Fibroblast of skin of back (primary cell): Measurements from ENCODE around the gene PPL.
"Not testable (repeated sequence)": the region's sequence is repeated elsewhere in the genome, so short reads cannot be mapped to it uniquely, and the experiment has no call there.

ENCODE experiments used
- DNase-seq: peaks from one replicate; pipeline ENCODE4 v3.0.0-alpha.2; 2013

The PPL gene

DNA sequence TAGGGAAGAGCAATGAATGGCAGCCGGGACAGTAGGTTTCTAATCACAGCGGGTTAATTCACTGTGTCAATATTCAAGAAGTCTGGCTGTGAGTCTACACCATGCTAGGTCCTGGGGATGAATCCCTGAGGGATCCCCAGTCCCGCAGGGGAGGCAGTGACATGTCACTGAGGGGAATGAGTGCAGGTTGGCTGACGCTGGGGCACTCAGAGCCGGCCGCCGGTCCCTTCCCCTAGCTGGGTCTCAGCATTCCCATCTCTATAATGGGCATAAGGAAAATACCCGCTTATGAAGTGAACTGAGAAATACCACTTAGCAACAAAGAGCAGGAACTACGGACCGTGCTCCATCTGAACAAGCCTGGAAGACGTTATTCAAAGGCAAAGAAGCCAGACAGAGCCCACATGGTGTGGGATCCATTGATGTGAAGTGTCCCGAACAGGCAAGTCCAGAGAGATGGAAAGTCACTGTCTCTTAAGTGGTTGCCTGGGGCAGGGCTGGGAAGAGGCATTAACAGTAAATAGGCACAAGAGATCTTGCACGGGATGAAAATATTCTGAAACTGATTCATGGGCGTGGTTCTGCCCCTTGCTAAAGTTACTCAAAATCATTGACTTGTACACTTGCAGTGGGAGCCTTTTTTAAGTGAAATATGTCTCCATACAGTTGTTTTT lies 31.9 kb downstream of the PPL start:
- DNase-seq: no peak

DNA sequence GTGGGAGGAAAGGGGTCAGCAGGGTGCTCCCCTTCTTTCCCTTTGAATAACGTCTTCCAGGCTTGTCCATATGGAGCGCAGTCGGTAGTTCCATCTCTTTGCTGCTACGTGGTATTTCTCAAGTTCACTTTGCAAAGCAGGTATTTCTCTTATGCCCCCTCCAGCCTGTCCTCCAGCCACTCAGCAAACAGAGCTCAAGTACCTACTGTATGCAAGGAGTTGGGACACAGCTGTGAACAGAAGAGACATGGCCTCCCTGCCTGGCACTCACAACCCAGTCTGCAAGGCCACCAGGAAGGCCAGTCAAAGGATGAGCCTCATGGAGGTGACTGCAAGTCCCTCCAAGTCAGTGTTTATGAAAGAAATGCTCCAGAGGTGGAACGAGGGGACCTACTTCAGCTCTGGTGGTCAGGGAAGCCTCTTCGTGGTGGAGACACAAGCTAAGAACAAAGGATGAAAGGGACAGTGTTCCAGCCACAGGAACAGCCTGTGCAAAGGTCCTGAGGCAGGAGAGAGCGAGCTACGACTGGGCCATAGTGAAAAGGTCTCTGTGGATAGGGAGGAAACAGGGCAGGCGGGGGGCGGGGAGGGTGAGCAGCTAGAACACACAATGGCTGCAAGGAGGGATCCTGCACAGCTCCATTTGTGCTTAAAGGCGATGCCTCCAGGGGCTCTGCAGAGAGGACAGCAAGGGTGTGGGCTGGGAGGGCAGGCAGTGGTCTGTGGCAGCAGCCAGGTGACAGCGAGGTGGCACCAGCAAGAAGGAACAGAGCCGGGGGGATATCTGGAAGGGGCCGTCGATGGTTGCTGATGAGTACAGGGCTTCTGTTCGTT lies 32.6 kb downstream of the PPL start:
- no peak for DNase-seq

DNA sequence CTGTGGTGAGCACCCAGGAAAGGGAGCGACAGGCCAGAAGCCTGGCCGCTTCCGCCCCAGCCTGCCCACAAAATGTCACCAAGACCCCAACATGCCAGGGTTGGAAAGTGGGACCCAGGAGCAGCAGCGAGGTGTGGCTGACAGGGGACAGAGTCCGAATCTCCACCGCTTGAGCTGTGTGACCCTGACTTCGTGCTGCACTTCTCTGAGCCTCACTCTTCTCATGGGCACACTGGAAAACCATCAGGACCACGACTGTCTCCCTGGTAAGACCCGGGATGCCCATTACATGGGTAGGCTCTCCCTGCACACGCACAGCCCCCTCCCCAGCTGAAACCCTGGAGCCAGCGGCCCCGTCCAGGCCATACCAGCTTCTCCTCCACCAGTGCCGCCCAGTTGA lies 34.9 kb downstream of the PPL start:
- DNase-seq: no peak

DNA sequence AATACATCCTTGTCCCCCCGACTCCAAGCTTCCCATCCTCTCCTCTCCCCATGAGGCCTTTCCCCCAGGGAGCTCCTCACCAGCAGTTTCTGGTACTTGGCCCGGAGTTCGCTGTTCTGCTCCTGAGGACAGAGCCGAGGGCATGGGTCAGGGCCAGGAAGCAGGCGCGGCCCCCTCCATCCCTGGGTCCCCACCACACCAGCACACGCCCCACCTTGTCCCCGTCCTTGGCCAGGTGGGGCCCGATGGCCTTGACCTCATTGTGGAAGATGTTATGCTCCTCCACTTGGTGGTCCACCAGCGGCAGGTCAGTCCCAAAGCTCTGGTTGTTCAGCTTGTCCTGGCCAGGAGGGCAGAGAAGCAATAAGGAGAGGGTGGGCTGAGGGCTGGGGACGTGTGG lies 36.2 kb downstream of the PPL start:
- DNase-seq: no peak

DNA sequence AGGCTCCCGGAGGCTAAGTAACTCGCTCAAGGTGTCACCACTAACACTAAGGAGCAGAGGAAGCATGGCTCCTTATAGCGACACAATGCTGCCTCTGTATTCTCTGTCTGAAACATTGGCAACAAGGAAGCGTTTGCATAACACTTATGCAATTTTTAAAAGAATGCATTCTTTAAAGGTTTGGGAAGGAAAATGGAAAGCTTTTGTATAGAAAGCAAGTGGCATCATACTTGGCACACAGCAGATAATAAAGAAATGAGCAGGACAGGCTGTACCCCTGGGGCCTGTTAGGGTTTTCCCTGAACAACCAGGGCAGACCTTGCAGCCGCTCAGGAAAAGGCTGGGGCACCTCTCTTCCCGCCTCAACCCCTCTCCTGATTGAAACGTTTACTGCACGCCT lies 36.9 kb downstream of the PPL start:
- DNase-seq: no peak

DNA sequence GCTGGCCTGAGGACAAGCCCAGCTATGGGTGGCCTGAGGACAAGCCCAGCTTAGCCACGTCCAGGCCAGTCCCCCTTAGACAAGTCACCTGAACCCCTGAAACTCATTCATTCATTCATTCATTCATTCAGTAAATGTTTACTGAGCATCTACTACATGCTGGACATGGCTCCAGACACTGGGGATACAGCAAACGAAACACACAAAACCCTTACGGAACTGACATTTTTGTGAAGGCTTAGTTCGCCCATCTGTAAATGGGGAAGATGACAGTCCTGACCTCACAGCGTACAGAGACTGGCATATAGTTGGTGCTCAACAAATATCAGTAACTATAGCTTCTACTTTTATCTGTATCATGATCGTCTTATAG lies 37.5 kb downstream of the PPL start:
- DNase-seq: no peak

DNA sequence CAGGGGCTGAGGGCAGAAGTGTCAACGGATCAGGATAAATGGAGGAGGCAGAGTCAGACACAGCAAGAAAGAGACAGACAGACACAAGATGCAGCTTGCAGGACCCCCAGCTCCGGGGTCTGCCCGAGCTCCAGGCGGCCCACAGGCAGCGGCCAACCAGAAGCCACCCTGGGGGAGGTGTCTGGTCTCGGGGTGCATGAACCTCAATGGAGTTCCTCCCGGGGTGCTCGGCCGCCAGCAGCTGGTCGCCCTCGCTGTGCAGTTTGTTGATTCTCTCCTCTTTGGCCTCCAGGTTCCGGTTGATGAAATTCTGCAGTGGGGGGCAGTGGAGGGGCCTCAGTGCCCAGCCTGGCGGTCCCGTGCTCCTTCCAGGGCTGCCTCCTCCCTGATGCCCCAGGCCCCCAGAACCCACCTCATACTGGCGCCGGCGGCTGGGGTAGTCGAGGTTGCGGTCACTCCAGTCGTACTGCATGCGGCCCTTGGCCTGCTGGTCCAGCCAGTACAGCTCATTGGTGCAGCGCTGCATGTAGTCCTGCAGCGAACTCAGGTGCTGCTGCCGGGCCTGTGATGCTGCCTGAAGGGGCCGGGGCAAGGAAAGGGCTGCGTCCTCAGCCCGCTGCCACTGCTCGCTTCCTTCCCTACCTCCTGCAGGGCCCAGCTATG lies 38.0 kb downstream of the PPL start:
- no peak for DNase-seq

DNA sequence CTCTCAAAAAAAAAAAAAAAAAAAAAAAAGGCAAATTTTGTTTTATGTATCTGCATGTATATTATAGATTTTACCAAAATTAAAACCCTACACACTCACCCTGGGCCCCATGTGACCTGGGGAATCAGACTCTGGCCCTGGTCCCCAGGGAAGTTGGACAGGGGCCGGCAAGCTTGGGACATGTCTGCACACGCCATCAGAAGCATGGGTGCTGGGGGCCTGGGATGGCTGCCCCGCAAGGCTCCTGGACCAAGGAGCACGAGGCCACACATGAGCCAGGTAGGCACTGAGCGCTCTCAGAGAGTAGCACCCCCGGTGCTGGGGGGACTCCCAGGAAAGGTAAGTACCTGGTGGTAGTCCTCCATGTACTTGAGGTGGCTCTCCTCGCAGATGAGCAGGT lies 39.6 kb downstream of the PPL start:
- DNase-seq: no peak

DNA sequence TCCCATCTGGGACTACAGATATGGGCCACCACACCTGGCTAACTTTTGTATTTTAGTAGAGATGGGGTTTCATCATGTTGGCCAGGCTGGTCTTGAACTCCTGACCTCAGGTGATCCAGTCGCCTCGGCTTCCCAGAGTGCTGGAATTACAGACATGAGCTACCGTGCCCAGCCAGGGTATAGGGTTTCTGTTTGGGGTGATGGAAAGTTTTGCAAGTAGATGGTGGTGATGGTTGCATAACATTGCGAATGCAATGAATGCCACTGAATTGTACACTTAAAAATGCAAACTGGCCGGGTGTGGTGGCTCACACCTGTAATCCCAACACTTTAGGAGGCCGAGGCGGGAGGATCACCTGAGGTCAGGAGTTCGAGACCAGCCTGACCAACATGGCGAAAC lies 40.2 kb downstream of the PPL start:
- not testable (repeated sequence) for DNase-seq

DNA sequence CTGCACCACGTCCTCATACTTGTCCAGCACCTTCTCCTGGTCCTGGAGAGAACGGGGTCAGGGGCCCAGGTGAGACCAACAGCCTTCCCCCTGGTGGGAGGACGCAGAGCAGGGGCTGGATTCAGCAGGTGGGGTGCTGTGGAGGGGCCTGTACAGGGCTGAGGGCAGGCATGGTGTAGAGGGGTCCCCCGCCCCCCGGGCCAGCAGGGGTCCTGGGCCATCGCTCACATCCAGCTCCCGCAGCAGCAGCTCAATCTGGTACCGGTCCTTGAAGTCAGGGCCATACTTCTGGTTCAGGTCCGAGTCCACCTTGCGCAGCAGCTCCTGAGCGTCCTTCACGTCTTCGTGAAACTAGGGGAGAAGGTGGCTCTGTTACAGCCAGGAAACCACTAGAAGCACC lies 41.6 kb downstream of the PPL start:
- no peak for DNase-seq

DNA sequence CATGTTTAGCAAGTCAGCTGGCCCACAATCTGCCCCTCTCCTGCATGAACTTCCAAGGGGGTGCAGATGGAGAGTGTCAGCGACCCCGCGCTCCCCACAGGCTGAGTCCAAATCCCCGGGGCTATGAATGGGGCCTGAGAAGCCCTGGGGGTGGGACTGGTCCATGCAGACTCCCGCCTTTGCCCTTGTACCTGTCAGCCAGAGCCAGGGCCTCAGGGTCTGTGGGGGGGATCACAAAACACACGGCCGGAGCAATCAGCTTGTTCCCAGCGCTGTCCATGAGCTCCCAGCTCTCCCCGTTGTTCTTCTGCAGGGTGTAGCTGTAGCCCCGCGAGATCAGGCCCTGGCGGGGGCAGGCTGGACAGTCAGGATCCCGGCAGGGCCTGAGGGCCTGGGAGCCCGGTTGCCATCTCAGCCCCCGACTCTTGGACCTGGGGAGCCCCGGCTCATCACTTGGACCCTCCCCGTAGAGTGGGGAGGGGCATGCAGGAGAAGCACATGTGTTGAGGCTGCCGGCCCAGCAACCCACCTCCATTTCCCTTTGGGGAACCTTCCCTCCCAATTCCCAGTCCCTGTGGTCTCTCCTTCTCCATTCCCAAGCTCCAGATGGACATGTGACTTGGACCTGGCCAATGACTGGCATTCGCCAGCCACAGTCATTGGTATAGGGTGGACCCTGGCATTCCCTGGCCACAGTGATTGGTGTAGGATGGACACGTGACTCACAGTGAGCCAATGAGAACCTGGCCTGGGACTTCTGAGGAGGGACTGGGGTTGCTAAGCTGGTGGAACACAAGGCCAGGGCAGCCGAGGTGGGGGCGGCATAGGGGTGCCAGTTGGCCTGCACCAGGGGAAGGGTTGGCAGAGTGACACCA lies 42.4 kb downstream of the PPL start:
- DNase-seq: no peak

DNA sequence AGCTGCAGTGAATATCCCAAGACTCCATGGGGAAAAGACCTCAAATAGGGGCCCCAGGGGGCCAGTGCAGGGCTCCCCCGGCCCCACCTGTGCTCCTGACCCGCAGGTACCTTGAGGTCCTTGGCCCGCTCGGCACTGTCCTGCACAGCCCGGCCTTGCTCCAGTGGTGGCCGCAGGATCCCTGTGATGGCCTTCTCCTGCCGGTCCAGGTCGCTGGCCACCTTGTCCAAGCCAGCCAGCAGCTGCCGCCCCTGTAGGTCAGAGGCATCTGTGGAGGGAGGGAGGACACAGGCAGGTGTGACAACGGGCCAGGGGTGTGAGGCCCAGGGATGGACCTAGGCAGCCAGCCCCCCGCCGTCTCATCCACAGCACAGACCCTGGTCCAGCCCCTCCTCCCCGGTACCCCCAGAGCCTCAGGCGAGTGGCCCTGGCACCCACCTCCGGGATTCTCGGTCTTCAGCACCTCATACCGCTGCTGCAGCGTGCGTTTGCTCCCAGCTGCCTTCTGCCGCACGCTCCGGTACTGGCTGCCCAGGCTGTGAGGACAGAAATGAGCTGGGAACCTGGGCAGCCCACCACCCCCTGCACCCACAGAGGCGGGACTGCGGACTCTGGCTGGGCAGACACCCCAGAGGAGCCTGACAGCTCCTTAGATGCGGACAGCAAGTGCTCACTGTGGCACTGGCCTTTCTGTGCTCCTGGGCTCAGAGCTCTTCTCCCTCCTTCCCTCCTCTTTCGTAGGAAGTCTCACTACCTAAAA lies 43.7 kb downstream of the PPL start:
- DNase-seq: no peak

DNA sequence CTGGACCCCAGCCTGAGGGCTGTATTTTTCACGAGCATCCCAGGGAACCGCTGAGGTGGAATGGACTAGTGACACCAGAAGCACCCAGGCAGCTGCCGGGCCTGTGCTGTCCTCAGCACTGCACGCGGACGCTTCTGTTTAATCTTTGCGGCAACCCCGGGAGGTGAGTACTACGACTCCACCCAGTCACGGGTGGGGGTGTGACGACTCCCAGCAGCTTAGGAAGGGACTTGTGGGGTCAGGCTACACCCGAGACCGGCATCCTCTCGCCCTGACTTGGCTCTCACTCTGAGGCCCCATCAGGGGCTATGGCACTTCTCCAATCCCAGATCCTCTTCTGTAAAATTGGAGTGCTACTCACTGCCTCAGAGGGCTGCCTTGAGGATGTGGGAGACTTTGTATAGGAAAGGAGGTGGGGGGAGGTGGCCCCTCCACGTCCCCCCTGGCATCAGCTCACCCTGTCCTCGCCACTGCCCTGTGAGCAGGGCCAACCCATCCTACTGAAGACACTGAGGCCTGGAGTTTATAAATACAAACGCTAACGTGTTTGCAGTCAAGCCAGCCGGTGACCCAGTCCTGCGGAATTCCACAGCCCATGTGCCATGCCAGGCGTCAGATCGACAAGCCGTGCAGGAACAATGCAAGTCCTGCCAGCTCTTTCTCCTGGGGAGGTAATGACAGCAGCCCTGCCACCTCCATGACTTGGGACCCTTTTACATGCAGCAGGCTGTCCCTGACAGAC lies 44.4 kb downstream of the PPL start:
- peak; percentile 44 for DNase-seq

DNA sequence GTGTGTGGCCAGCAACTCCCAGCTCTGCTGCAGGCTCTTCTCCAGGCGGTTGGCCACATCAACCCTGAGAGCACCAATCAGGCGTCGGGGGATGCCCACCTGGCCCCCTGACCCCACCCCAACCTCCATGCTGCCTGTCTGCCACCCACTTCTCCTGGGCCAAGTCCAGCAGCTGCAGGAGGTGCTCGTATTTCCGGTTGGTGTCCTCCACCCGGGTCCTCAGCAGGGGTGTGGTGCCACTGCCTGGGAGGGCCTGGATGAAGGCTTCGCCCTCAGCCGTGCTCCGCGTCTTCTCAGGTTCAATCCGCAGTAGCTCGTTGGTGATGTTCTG lies 45.1 kb downstream of the PPL start:
- peak; percentile 15 for DNase-seq

DNA sequence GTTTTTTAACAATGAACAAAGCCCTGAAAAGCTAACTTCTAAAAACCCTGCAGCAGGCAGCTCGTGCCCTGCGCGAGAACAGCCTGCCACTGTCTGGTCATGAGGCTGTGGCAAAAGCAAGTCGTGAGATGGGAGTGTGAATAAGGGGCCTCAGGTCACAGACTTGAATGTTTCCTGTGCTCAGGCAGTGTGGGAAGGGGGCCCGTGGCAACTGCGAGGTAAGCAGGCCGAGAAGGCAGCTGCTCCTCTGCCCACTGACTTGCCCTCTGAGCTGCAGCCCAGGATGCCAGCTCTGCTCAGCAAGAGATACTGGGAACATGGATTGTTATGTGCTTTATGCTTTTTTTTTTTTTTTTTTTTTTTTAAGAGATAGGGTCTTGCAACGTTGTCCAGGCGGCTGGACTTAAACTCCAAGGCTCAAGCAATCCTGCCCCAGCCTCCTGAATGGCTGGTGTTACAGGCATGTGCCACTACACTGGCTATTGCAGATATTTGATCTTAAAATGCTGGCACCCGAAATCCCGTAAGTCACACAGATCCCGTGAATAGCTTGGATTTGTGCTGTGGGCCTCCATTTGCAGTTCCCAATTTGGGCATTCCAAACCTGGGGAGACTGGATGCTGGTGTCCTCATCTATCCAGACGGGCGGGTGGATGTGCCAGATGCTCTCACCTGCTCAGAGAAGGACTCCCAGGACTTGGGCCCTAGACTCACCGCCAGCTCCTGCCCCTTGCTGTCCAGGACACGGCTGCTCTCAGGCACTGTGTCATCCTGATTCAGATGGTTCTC lies 45.7 kb downstream of the PPL start:
- no peak for DNase-seq

DNA sequence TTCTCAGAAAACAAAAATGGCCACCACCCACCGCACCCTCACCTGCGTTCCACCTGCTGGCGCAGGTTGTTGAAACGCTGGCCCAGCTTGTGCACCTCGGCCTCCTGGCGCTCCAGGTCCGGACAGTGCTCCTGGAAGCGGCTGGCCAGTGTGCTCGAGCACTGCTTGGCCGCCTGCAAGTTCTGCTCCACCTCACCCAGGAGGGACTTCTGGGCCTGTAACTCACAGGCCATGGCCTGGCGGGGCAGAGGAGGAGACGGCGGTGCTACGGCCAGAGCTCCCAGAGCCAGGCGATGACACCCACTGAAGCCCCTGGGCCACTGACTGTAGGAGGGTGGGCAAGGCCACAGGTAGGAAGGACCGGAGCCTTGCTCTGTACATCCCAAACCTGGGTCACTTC lies 46.3 kb downstream of the PPL start:
- no peak for DNase-seq

DNA sequence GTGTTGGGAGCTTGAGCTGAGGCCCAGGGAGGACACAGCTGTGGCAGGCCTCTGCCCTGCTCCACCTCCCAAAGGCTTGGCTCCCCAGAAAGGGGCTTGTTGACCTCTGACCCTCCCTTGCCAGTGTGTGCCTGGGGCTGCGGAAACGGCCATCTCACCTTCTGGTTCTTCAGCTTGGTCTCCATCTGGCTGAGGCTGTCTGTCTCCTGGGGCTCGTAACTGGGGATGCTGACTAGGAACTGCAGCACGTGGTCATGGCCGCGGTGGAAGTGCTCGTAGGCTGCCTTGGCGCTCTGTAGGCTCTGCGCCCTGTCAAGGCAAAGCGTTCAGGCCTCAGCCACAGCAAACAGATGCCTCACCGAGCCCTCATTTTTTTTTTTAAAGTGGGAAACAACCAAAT lies 46.9 kb downstream of the PPL start:
- DNase-seq: no peak

DNA sequence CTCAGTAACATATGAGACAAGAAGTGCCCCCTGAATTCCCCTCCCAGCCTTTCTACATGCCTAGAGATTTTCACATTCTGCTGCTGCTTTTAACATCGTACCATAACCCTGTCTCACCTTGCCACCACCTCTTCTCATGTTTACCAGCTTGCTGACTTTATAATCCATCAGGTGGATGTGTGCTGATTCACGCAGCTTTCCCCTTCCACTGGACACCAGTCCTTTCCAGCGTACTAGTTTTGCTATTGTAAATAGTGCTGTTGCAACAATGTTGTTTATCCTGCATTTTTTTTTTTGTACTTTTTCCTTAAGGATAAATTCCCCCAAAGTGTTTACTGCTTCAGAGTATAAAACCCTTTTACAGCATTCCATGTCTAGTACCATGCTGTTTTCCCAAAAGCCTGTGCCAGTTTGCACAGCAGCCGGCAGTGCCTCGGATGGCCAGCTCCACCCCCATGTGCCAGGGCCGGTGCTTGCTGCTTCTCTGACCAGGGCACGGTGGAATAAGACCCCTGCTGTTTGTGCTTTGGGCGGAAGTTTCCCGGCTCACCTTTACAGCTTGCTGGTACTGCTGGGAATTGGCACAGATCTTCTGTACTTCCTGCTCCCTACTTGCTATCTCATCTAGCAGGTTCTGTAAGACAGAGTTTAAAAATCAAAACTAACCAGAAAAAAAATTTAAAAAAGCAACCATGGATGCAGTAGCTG lies 48.4 kb downstream of the PPL start:
- DNase-seq: no peak

DNA sequence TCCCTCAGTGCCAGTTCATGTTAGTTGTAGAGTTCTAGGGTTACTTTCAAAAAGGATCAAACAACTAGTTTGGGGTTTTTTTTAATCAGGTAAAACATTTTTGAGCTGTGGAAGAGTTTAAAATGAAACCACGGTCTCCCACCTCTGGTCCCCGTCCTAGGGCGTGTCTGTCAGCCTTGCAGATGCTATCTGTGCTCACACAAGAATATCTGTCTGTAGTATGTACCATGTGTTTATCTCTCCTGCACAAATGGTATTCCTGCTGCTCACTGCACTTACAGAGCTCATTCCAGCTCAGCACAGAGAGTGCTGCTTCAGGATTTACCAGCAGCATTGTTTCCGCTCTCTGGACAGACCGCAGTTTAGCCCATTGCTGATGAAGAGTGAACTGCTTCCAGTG lies 50.8 kb downstream of the PPL start:
- DNase-seq: no peak
